GF-D8 (cell line): Measurements from ENCODE around the gene PTPRD.

Source experiments
- DNase-seq: peaks from one replicate; lab custom pipeline; 2025; lab: John Stamatoyannopoulos, UW

The PTPRD gene

GRCh38 chr9:8515748-8516147 lies 2097.1 kb downstream of the PTPRD start:
- no peak for DNase-seq

- no peak for DNase-seq
Observed at GRCh38 chr9:8514760-8515159, 2098.0 kb downstream of the PTPRD start.

- DNase-seq = no peak
Observed at GRCh38 chr9:8508671-8509290, 2104.0 kb downstream of the PTPRD start.

GRCh38 chr9:8494571-8494970 lies 2118.2 kb downstream of the PTPRD start:
- no peak for DNase-seq

- DNase-seq = no peak
Observed at GRCh38 chr9:8492679-8493078, 2120.1 kb downstream of the PTPRD start.

- no peak for DNase-seq
Observed at GRCh38 chr9:8492024-8492423, 2120.8 kb downstream of the PTPRD start.

GRCh38 chr9:8491563-8491962 lies 2121.2 kb downstream of the PTPRD start:
- DNase-seq = no peak

- DNase-seq = no peak
Observed at GRCh38 chr9:8489835-8490234, 2123.0 kb downstream of the PTPRD start.

- no peak for DNase-seq
Observed at GRCh38 chr9:8486095-8486494, 2126.7 kb downstream of the PTPRD start.

GRCh38 chr9:8484597-8485191 lies 2128.1 kb downstream of the PTPRD start:
- DNase-seq = no peak

GRCh38 chr9:8477450-8477849 lies 2135.4 kb downstream of the PTPRD start:
- no peak for DNase-seq

GRCh38 chr9:8474937-8475336 lies 2137.9 kb downstream of the PTPRD start:
- DNase-seq = no peak

- no peak for DNase-seq
Observed at GRCh38 chr9:8473244-8474020, 2139.4 kb downstream of the PTPRD start.

- DNase-seq = no peak
Observed at GRCh38 chr9:8468045-8468637, 2144.7 kb downstream of the PTPRD start.

- DNase-seq = no peak
Observed at GRCh38 chr9:8457816-8458215, 2155.0 kb downstream of the PTPRD start.

GRCh38 chr9:8457055-8457454 lies 2155.7 kb downstream of the PTPRD start:
- no peak for DNase-seq

GRCh38 chr9:8456344-8456743 lies 2156.5 kb downstream of the PTPRD start:
- no peak for DNase-seq

- DNase-seq = no peak
Observed at GRCh38 chr9:8450810-8451545, 2161.8 kb downstream of the PTPRD start.

GRCh38 chr9:8448226-8448625 lies 2164.6 kb downstream of the PTPRD start:
- DNase-seq = no peak

GRCh38 chr9:8447601-8448000 lies 2165.2 kb downstream of the PTPRD start:
- DNase-seq = no peak

- no peak for DNase-seq
Observed at GRCh38 chr9:8437876-8438275, 2174.9 kb downstream of the PTPRD start.

GRCh38 chr9:8437259-8437658 lies 2175.5 kb downstream of the PTPRD start:
- no peak for DNase-seq
